HepG2 (cell line): ENCODE data around the gene MXD1. TPM values are rescaled to one million over a fixed set of nuclear protein-coding genes. Genes with fewer than 3 reads are reported as not detected.

Source experiments
- ATRX ChIP-seq: sonication (generic); formaldehyde crosslinking; IDR thresholded peaks from 2 replicates; pipeline ENCODE4 v1.4.0; 2020; ENCODE audit warnings: missing genetic modification reagents, borderline replicate concordance
- BCL6 ChIP-seq: IDR thresholded peaks from 2 replicates; pipeline ENCODE4 v1.6.1; 2016; ENCODE audit warnings: missing genetic modification reagents, missing compliant biosample characterization
- CBX5 ChIP-seq: sonication (generic); formaldehyde crosslinking; IDR thresholded peaks from 2 replicates; pipeline ENCODE4 v1.4.0; 2020; ENCODE audit warnings: missing genetic modification reagents, borderline replicate concordance
- CHCHD3 ChIP-seq: sonication (generic); formaldehyde crosslinking; IDR thresholded peaks from 2 replicates; pipeline ENCODE4 v1.8.0; 2022; ENCODE audit warnings: mild to moderate bottlenecking, missing genetic modification reagents, moderate library complexity
- CREB3 ChIP-seq: sonication (generic); formaldehyde crosslinking; IDR thresholded peaks from 2 replicates; pipeline ENCODE4 v1.5.0; 2020; ENCODE audit warnings: missing genetic modification reagents
- FOXA3 ChIP-seq: IDR thresholded peaks from 2 replicates; pipeline ENCODE4 v1.6.1; 2016; ENCODE audit warnings: missing genetic modification reagents, missing compliant biosample characterization
- HES4 ChIP-seq: sonication (generic); formaldehyde crosslinking; IDR thresholded peaks from 2 replicates; pipeline ENCODE4 v1.9.0; 2021; ENCODE audit warnings: mild to moderate bottlenecking, missing genetic modification reagents, borderline replicate concordance
- KDM4B ChIP-seq: sonication (generic); formaldehyde crosslinking; IDR thresholded peaks from 2 replicates; pipeline ENCODE4 v1.4.0; 2020; ENCODE audit warnings: missing genetic modification reagents
- MBD4 ChIP-seq: IDR thresholded peaks from 2 replicates; pipeline ENCODE4 v1.6.1; 2012; ENCODE audit warnings: low read length, inconsistent platforms, borderline replicate concordance
- MXD4 ChIP-seq: IDR thresholded peaks from 2 replicates; pipeline ENCODE4 v1.6.1; 2016; ENCODE audit warnings: mild to moderate bottlenecking, missing biosample characterization, missing genetic modification reagents
- MYPOP ChIP-seq: sonication (generic); formaldehyde crosslinking; IDR thresholded peaks from 2 replicates; pipeline ENCODE4 v1.8.1; 2023; ENCODE audit warnings: mild to moderate bottlenecking, moderate library complexity, missing genetic modification reagents
- NR2F1 ChIP-seq, 2 experiments: fragments of 450-650 bp in 1 of 2; formaldehyde crosslinking in 1 of 2; IDR thresholded peaks; 2 replicates each; pipeline versions ENCODE4 v1.5.0 to v1.6.1; 2016 to 2020; ENCODE audit warnings: mild to moderate bottlenecking in 1 of 2, missing compliant biosample characterization in 1 of 2, missing genetic modification reagents in 1 of 2, moderate library complexity in 1 of 2
- PITX1 ChIP-seq: sonication (generic); formaldehyde crosslinking; IDR thresholded peaks from 2 replicates; pipeline ENCODE4 v1.5.1; 2020; ENCODE audit warnings: mild to moderate bottlenecking, missing genetic modification reagents
- SIX4 ChIP-seq: sonication (generic); formaldehyde crosslinking; IDR thresholded peaks from 2 replicates; pipeline ENCODE4 v1.4.0; 2020; ENCODE audit warnings: missing genetic modification reagents
- SMAD3 ChIP-seq: sonication (generic); formaldehyde crosslinking; IDR thresholded peaks from 2 replicates; pipeline ENCODE4 v1.4.0; 2020; ENCODE audit warnings: missing genetic modification reagents
- SOX6 ChIP-seq, 2 experiments: fragments of 450-650 bp in 1 of 2; sonication (generic) in 1 of 2; formaldehyde crosslinking in 1 of 2; IDR thresholded peaks; 2 replicates each; pipeline versions ENCODE4 v1.4.0 to v1.6.1; 2017 to 2020; ENCODE audit warnings: antibody characterized with exemption in 1 of 2, mild to moderate bottlenecking in 1 of 2, missing genetic modification reagents in 1 of 2
- TBL1XR1 ChIP-seq: fragments of 150-350 bp; IDR thresholded peaks from 2 replicates; pipeline ENCODE4 v1.6.1; 2014; ENCODE audit warnings: borderline replicate concordance, low read length; ENCODE audit not compliant: partially characterized antibody
- TCF7 ChIP-seq: sonication (generic); IDR thresholded peaks from 2 replicates; pipeline ENCODE4 v1.6.1; 2016; ENCODE audit warnings: antibody characterized with exemption, low read depth
- ZKSCAN8 ChIP-seq: IDR thresholded peaks from 2 replicates; pipeline ENCODE4 v1.6.1; 2016; ENCODE audit warnings: borderline replicate concordance, missing genetic modification reagents, missing compliant biosample characterization
- ZNF136 ChIP-seq: sonication (generic); formaldehyde crosslinking; IDR thresholded peaks from 2 replicates; pipeline ENCODE4 v1.8.1; 2022; ENCODE audit warnings: low read depth, mild to moderate bottlenecking, moderate library complexity, missing genetic modification reagents
- ZNF17 ChIP-seq: sonication (generic); formaldehyde crosslinking; IDR thresholded peaks from 2 replicates; pipeline ENCODE4 v1.5.0; 2020; ENCODE audit warnings: mild to moderate bottlenecking, missing genetic modification reagents
- ZNF281 ChIP-seq: sonication (generic); formaldehyde crosslinking; IDR thresholded peaks from 2 replicates; pipeline ENCODE4 v1.4.0; 2020; ENCODE audit warnings: missing genetic modification reagents, borderline replicate concordance
- ZNF343 ChIP-seq: sonication (generic); formaldehyde crosslinking; IDR thresholded peaks from 2 replicates; pipeline ENCODE4 v1.4.0; 2020; ENCODE audit warnings: mild to moderate bottlenecking, missing genetic modification reagents
- ZNF382 ChIP-seq: sonication (generic); formaldehyde crosslinking; IDR thresholded peaks from 2 replicates; pipeline ENCODE4 v1.5.0; 2020; ENCODE audit warnings: missing genetic modification reagents, mild to moderate bottlenecking, borderline replicate concordance
- ZNF749 ChIP-seq: sonication (generic); formaldehyde crosslinking; IDR thresholded peaks from 2 replicates; pipeline ENCODE4 v1.8.0; 2022; ENCODE audit warnings: mild to moderate bottlenecking, missing genetic modification reagents, moderate library complexity, borderline replicate concordance
- ZNF772 ChIP-seq: sonication (generic); formaldehyde crosslinking; IDR thresholded peaks from 2 replicates; pipeline ENCODE4 v1.5.0; 2020; ENCODE audit warnings: mild to moderate bottlenecking, missing genetic modification reagents
- ZNF788 ChIP-seq: sonication (generic); formaldehyde crosslinking; IDR thresholded peaks from 2 replicates; pipeline ENCODE4 v1.5.0; 2020; ENCODE audit warnings: mild to moderate bottlenecking, missing genetic modification reagents, borderline replicate concordance
- polyA plus RNA-seq, 8 experiments: library from polyadenylated mRNA; depleted of rRNA in 3 of 8; stranded (reverse) in 7 of 8; unstranded in 1 of 8; fragments of >200 nt; fragmentation: Illumina TruSeq in 4 of 8; extraction: Trizol in 4 of 8; gene quantifications; 2 replicates each; pipeline versions ENCODE4 v1.2.1 to v1.2.3, GENCODE V29; 2011 to 2016; ENCODE audit warnings: low read depth in 4 of 8, missing spikeins in 1 of 8, mixed read lengths in 1 of 8; ENCODE audit not compliant: insufficient read depth in 1 of 8
- total RNA-seq, 5 experiments: library from RNA; depleted of rRNA; stranded (reverse); fragments of >200 nt; fragmentation: Illumina TruSeq; extraction: Trizol; gene quantifications; 2 replicates each; pipeline ENCODE4 v1.2.3, GENCODE V29; 2016; ENCODE audit warnings: low read depth in 1 of 5

Gene MXD1
- total and polyA plus RNA-seq, 2 of the 13 experiments (the other 11 are each of a cell fraction or from before 2014, with no cell fraction given) = 6.4 to 14.9 TPM

- TF ChIP-seq CHCHD3 (CRISPR knock-in tag) = no peak
- no peak for TF ChIP-seq MBD4
- TF ChIP-seq ZNF343 (CRISPR knock-in tag) = no peak
- no peak for TF ChIP-seq CREB3
- TF ChIP-seq SIX4 (CRISPR knock-in tag) = no peak; the same call in 1 of the 2 replicates
- peak; percentile 80 for TF ChIP-seq FOXA3 (CRISPR knock-in tag)
- peak; percentile 53 for TF ChIP-seq TBL1XR1
- no peak for TF ChIP-seq ZNF788
- peak; percentile 18 to 38; a peak in 1 of 4 replicates for TF ChIP-seq NR2F1 (CRISPR knock-in tag; IDR thresholded peaks at IDR 0.05)
- no peak for TF ChIP-seq ATRX (CRISPR knock-in tag)
- TF ChIP-seq CBX5 (CRISPR knock-in tag) = peak; percentile 57; the same call in 1 of the 2 replicates
- peak; percentile 34; the same call in 1 of the 2 replicates for TF ChIP-seq ZKSCAN8 (CRISPR knock-in tag)
- TF ChIP-seq ZNF382 (CRISPR knock-in tag) = no peak
- TF ChIP-seq TCF7 = no peak
- no peak for TF ChIP-seq ZNF749
- no peak for TF ChIP-seq HES4 (CRISPR knock-in tag)
- no peak for TF ChIP-seq PITX1 (CRISPR knock-in tag)
- no peak for TF ChIP-seq SOX6 (IDR thresholded peaks at IDR 0.05)
- peak; percentile 98 for TF ChIP-seq SOX6 (CRISPR knock-in tag; IDR thresholded peaks at IDR 0.05)
- TF ChIP-seq SMAD3 (CRISPR knock-in tag) = peak; percentile 74
- no peak for TF ChIP-seq ZNF17
- 0 out of 2 replicates have a peak, but pooled peaks have one; percentile 40 for TF ChIP-seq BCL6
- TF ChIP-seq MXD4 (CRISPR knock-in tag) = no peak
- TF ChIP-seq ZNF281 (CRISPR knock-in tag) = peak; percentile 40; the same call in 1 of the 2 replicates
- TF ChIP-seq MYPOP (CRISPR knock-in tag) = peak; percentile 63; the same call in 1 of the 2 replicates
- TF ChIP-seq KDM4B (CRISPR knock-in tag) = peak; percentile 50; the same call in 1 of the 2 replicates
- TF ChIP-seq ZNF772 (CRISPR knock-in tag) = no peak
- no peak for TF ChIP-seq ZNF136 (CRISPR knock-in tag)
These were observed 12.1 kb downstream of the MXD1 start (continued) for GRCh38 chr2:69926849-69927515.
